H9 (cell line): ENCODE data around the gene GRHPR. TPM values are rescaled to one million over a fixed set of nuclear protein-coding genes. Genes with fewer than 3 reads are reported as not detected.
A peak's percentile ranks its signal among the peaks of the same experiment; 100 is the strongest.

Experiments used
- DNase-seq: peaks from one replicate; pipeline ENCODE4 v3.0.0-alpha.2; 2017
- H2AFZ ChIP-seq: one replicate; pipeline ENCODE4 v1.6.1; 2013; ENCODE audit warnings: mild to moderate bottlenecking, low read length, control low read depth, moderate library complexity
- H2AK5ac ChIP-seq: 2 replicates; pipeline ENCODE4 v1.6.1; 2013; ENCODE audit warnings: low read length, control low read depth, mixed read lengths; ENCODE audit not compliant: insufficient read length
- H2BK120ac ChIP-seq: one replicate; pipeline ENCODE4 v1.6.1; 2013; ENCODE audit warnings: low read depth, mild to moderate bottlenecking, low read length, control low read depth, inconsistent platforms; ENCODE audit not compliant: poor library complexity, severe bottlenecking
- H2BK12ac ChIP-seq: 2 replicates; pipeline ENCODE4 v1.6.1; 2013; ENCODE audit warnings: low read length, control low read depth, mixed read lengths, low read depth; ENCODE audit not compliant: insufficient read length
- H2BK15ac ChIP-seq: 2 replicates; pipeline ENCODE4 v1.6.1; 2013; ENCODE audit warnings: low read depth, low read length, control low read depth
- H2BK20ac ChIP-seq: one replicate; pipeline ENCODE4 v1.6.1; 2013; ENCODE audit warnings: low read depth, mild to moderate bottlenecking, low read length, control low read depth, inconsistent platforms; ENCODE audit not compliant: poor library complexity, severe bottlenecking
- H2BK5ac ChIP-seq: 2 replicates; pipeline ENCODE4 v1.6.1; 2013; ENCODE audit warnings: low read length, control low read depth, mixed read lengths; ENCODE audit not compliant: insufficient read length
- H3K14ac ChIP-seq: 2 replicates; pipeline ENCODE4 v1.6.1; 2013; ENCODE audit warnings: low read length, control low read depth; ENCODE audit not compliant: insufficient read depth
- H3K18ac ChIP-seq: 2 replicates; pipeline ENCODE4 v1.6.1; 2013; ENCODE audit warnings: low read depth, mild to moderate bottlenecking, mixed read lengths, low read length, control low read depth; ENCODE audit not compliant: insufficient read length
- H3K23ac ChIP-seq: 2 replicates; pipeline ENCODE4 v1.6.1; 2013; ENCODE audit warnings: low read length, control low read depth, mixed read lengths, low read depth; ENCODE audit not compliant: insufficient read length
- H3K23me2 ChIP-seq: 2 replicates; pipeline ENCODE4 v1.6.1; 2013; ENCODE audit warnings: low read depth, mild to moderate bottlenecking, mixed read lengths, low read length, control low read depth; ENCODE audit not compliant: insufficient read length, poor library complexity, severe bottlenecking
- H3K27ac ChIP-seq: 2 replicates; pipeline ENCODE4 v1.5.1; 2013; ENCODE audit warnings: low read length, control low read depth, mixed read lengths, low read depth; ENCODE audit not compliant: insufficient read length
- H3K27me3 ChIP-seq: 2 replicates; pipeline ENCODE4 v1.6.1; 2013; ENCODE audit warnings: low read length, control low read depth, inconsistent platforms; ENCODE audit not compliant: insufficient read depth
- H3K4ac ChIP-seq: 2 replicates; pipeline ENCODE4 v1.6.1; 2013; ENCODE audit warnings: low read depth, mild to moderate bottlenecking, control low read depth, inconsistent platforms, low read length, moderate library complexity
- H3K4me1 ChIP-seq: 2 replicates; pipeline ENCODE4 v1.6.1; 2013; ENCODE audit warnings: low read length, control low read depth, inconsistent platforms; ENCODE audit not compliant: insufficient read depth
- H3K4me2 ChIP-seq: 2 replicates; pipeline ENCODE4 v1.6.1; 2013; ENCODE audit warnings: low read length, control low read depth, mixed read lengths; ENCODE audit not compliant: insufficient read length, insufficient read depth
- H3K56ac ChIP-seq: 2 replicates; pipeline ENCODE4 v1.6.1; 2013; ENCODE audit warnings: low read depth, mild to moderate bottlenecking, mixed read lengths, low read length, control low read depth; ENCODE audit not compliant: insufficient read length
- H3K79me1 ChIP-seq: 2 replicates; pipeline ENCODE4 v1.6.1; 2013; ENCODE audit warnings: low read depth, mild to moderate bottlenecking, moderate library complexity, low read length, control low read depth, inconsistent platforms; ENCODE audit not compliant: insufficient read depth, poor library complexity, severe bottlenecking
- H3K79me2 ChIP-seq: 2 replicates; pipeline ENCODE4 v1.6.1; 2013; ENCODE audit warnings: low read length, control low read depth, inconsistent platforms; ENCODE audit not compliant: insufficient read depth
- H3K9ac ChIP-seq: 2 replicates; pipeline ENCODE4 v1.6.1; 2013; ENCODE audit warnings: low read length, control low read depth, mixed read lengths; ENCODE audit not compliant: insufficient read length; ENCODE audit errors: extremely low read depth
- H3K9me3 ChIP-seq: one replicate; pipeline ENCODE4 v1.6.1; 2013; ENCODE audit warnings: low read depth, low read length, inconsistent platforms; ENCODE audit not compliant: control insufficient read depth
- H3T11ph ChIP-seq: one replicate; pipeline ENCODE4 v1.6.1; 2013; ENCODE audit warnings: mild to moderate bottlenecking, low read length, control low read depth, inconsistent platforms
- H4K20me1 ChIP-seq: one replicate; pipeline ENCODE4 v1.6.1; 2013; ENCODE audit not compliant: control insufficient read depth, insufficient read length, insufficient read depth
- H4K5ac ChIP-seq: 2 replicates; pipeline ENCODE4 v1.6.1; 2013; ENCODE audit warnings: low read depth, mild to moderate bottlenecking, mixed read lengths, low read length, control low read depth; ENCODE audit not compliant: insufficient read length
- H4K8ac ChIP-seq: replicated peaks from 2 replicates; pipeline ENCODE4 v1.6.1; 2013; ENCODE audit warnings: low read length, control low read depth, mixed read lengths, low read depth; ENCODE audit not compliant: insufficient read length
- H4K91ac ChIP-seq: 2 replicates; pipeline ENCODE4 v1.6.1; 2013; ENCODE audit warnings: low read depth, mild to moderate bottlenecking, moderate library complexity, mixed read lengths, low read length, control low read depth; ENCODE audit not compliant: insufficient read length
- H3K27ac Mint-ChIP-seq, 3 experiments: 2 replicates in 2 of 3; 3 replicates in 1 of 3; pipeline ENCODE4 v1.8.0; 2020 to 2021; ENCODE audit warnings: mixed read lengths in 3 of 3, mild to moderate bottlenecking in 1 of 3, moderate library complexity in 1 of 3
- H3K27me3 Mint-ChIP-seq: 2 replicates; pipeline ENCODE4 v1.8.0; 2021; ENCODE audit warnings: low read depth, mild to moderate bottlenecking, moderate library complexity, mixed read lengths
- H3K36me3 Mint-ChIP-seq, 3 experiments: 2 replicates in 2 of 3; 3 replicates in 1 of 3; pipeline ENCODE4 v1.8.0; 2020 to 2021; ENCODE audit warnings: low read depth in 3 of 3, mixed read lengths in 3 of 3; ENCODE audit not compliant: insufficient read depth in 1 of 3
- H3K4me1 Mint-ChIP-seq, 2 experiments: 2 replicates each; pipeline ENCODE4 v1.8.0; 2020; ENCODE audit warnings: mixed read lengths in 2 of 2
- H3K4me3 Mint-ChIP-seq, 2 experiments: 2 replicates in 1 of 2; 3 replicates in 1 of 2; pipeline ENCODE4 v1.8.0; 2020 to 2021; ENCODE audit warnings: mild to moderate bottlenecking in 2 of 2, mixed read lengths in 2 of 2, moderate library complexity in 1 of 2
- H3K9me3 Mint-ChIP-seq, 2 experiments: 2 replicates in 1 of 2; 3 replicates in 1 of 2; pipeline ENCODE4 v1.8.0; 2020; ENCODE audit warnings: mild to moderate bottlenecking in 2 of 2, mixed read lengths in 2 of 2, moderate library complexity in 1 of 2
- CTCF ChIP-seq: fragments of 200-600 bp; sonication (generic); conservative IDR thresholded peaks from 3 replicates; pipeline ENCODE4 v1.8.0; 2021; ENCODE audit warnings: antibody characterized with exemption, mild to moderate bottlenecking
- WGBS: extraction: QIAGEN DNeasy Blood & Tissue Kit; methylation state at CpG from one replicate; pipeline ENCODE4 v1.1.7; 2013; ENCODE audit warnings: missing lambda C conversion rate, low lambda C conversion rate, mixed read lengths; ENCODE audit not compliant: insufficient read length; ENCODE audit errors: extremely low coverage; 5-methylcytosine and 5-hydroxymethylcytosine counted together
- total RNA-seq: library from RNA; stranded (reverse); gene quantifications from 2 replicates; pipeline ENCODE4 v1.2.1, GENCODE V29; 2021

GRHPR gene
- total RNA-seq, 1 experiment from 2014 or later, result 97.9 TPM

DNA sequence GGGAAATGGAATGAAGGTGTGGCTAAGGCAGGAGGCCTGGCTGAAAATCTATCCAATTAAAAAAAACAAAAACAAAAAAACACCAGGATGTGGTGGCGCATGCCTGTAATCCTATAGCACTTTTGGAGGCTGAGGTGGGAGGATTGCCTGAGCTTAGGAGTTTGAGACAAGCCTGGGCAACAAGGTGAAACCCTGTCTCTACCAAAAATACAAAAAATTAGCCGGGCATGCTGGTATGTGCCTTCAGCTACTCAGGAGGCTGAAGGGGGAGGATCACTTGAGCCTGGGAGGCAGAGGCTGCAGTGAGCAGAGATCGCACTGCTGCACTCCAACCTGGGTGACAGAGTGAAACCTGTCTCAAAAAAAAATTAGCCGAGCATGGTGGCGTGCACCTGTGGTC is 21.1 kb downstream of the GRHPR start:
- H3K79me1 ChIP-seq, result peaks cover 19% of the 10 kb centered on the region
- no peak overlapping the region for H2AK5ac ChIP-seq
- Mint-ChIP-seq H3K9me3 (no peaks in the 10 kb centered on the region), H3K4me1 (peaks cover 2 to 10% of the 10 kb centered on the region in 2 experiments; a peak in 1 of 4 replicates), H3K27ac (peak overlapping the region in 1 of 3 experiments; percentile 57; a peak in 1 of 7 replicates), H3K4me3 (no peak overlapping the region), H3K36me3 (peaks cover 23 to 50% (median 45%) of the 10 kb centered on the region in 3 experiments; a peak in 6 of 7 replicates), H3K27me3 (no peaks in the 10 kb centered on the region; the same call in 1 of the 2 replicates)
- H3K18ac ChIP-seq, result no peak overlapping the region
- no peak overlapping the region for H4K8ac ChIP-seq
- H3K9ac ChIP-seq, result no peak overlapping the region
- H2BK120ac ChIP-seq, result no peak overlapping the region
- H3K79me2 ChIP-seq, result peaks cover 2% of the 10 kb centered on the region
- H3K23ac ChIP-seq, result no peak overlapping the region
- H3K4me1 ChIP-seq, result no peaks in the 10 kb centered on the region
- no peaks in the 10 kb centered on the region for H3K23me2 ChIP-seq
- no peaks in the 10 kb centered on the region for H4K20me1 ChIP-seq
- no peak overlapping the region for H2BK15ac ChIP-seq
- no peak overlapping the region for H2BK12ac ChIP-seq
- no peaks in the 10 kb centered on the region for H3K9me3 ChIP-seq
- no peak for TF ChIP-seq CTCF
- H2BK5ac ChIP-seq, result no peak overlapping the region
- no peak overlapping the region for H3K4ac ChIP-seq
- no peak overlapping the region for H3K56ac ChIP-seq
- no peak overlapping the region for H3K14ac ChIP-seq
- no peak overlapping the region for H2AFZ ChIP-seq
- H3K4me2 ChIP-seq, result no peak overlapping the region
- no peak overlapping the region for H4K5ac ChIP-seq
- no CpG with 5 or more reads among the region's 5 CpGs for WGBS
- no peak overlapping the region for H2BK20ac ChIP-seq
- no peak overlapping the region for H3K27ac ChIP-seq
- H3K27me3 ChIP-seq, result no peaks in the 10 kb centered on the region
- no peak overlapping the region for H3T11ph ChIP-seq
- no peak overlapping the region for H4K91ac ChIP-seq
- DNase-seq, result no peak
